GM12873 (cell line): ENCODE measurements around the gene TRDN.

ENCODE experiments used
- CTCF ChIP-seq: IDR thresholded peaks from 2 replicates; pipeline ENCODE4 v1.5.1; 2012; ENCODE audit warnings: low read depth, mild to moderate bottlenecking, moderate library complexity, low read length, control low read depth; ENCODE audit not compliant: insufficient read depth; ENCODE audit errors: missing control alignments

TRDN gene

GRCh38 chr6:123420512-123420911, 216.2 kb downstream of the TRDN start:
- TF ChIP-seq CTCF, result no peak

GRCh38 chr6:123418071-123418470, 218.7 kb downstream of the TRDN start:
- TF ChIP-seq CTCF, result no peak

- no peak for TF ChIP-seq CTCF
These were observed 219.2 kb downstream of the TRDN start for GRCh38 chr6:123417535-123417934.

GRCh38 chr6:123415844-123416468, 220.8 kb downstream of the TRDN start:
- peak; percentile 61 for TF ChIP-seq CTCF

GRCh38 chr6:123404975-123405374, 231.8 kb downstream of the TRDN start:
- TF ChIP-seq CTCF, result no peak

GRCh38 chr6:123402052-123402451, 234.7 kb downstream of the TRDN start:
- TF ChIP-seq CTCF, result no peak

GRCh38 chr6:123398072-123398471, 238.7 kb downstream of the TRDN start:
- TF ChIP-seq CTCF, result no peak
